ENCODE results near the gene MYBPC3. TPM values are rescaled to one million over a fixed set of nuclear protein-coding genes. Genes with fewer than 3 reads are reported as not detected.

The MYBPC3 gene
- total RNA-seq, 2 experiments from 2014 or later = not detected

GRCh38 chr11:47366020-47366490 is 13.6 kb upstream of the MYBPC3 start:
- ChIA-PET POLR2A (no interaction called here), CTCF (no interaction called here)

GRCh38 chr11:47361419-47361818 is 8.9 kb upstream of the MYBPC3 start:
- POLR2A ChIA-PET = no interaction called here
- CTCF ChIA-PET = interaction anchor here (1.4 kb wide), 1 partner anchor 27 kb away, joined by 4 read pairs; no protein-coding TSS in a partner anchor

- CTCF ChIA-PET = no interaction called here
- POLR2A ChIA-PET = no interaction called here
These were observed 7.8 kb upstream of the MYBPC3 start for GRCh38 chr11:47360341-47360740.

GRCh38 chr11:47359586-47359985 is 7.1 kb upstream of the MYBPC3 start:
- CTCF ChIA-PET = no interaction called here
- POLR2A ChIA-PET = no interaction called here

GRCh38 chr11:47359162-47359561 is 6.7 kb upstream of the MYBPC3 start:
- POLR2A ChIA-PET = interaction anchor here (0.7 kb wide), 1 partner anchor 697 kb away, joined by 3 read pairs; no protein-coding TSS in a partner anchor
- CTCF ChIA-PET = no interaction called here

GRCh38 chr11:47358731-47359051 is 6.2 kb upstream of the MYBPC3 start:
- ChIA-PET POLR2A (interaction anchor here (0.7 kb wide), 1 partner anchor 697 kb away, joined by 3 read pairs; no protein-coding TSS in a partner anchor), CTCF (no interaction called here)

GRCh38 chr11:47357985-47358730 is 5.7 kb upstream of the MYBPC3 start:
- ChIA-PET CTCF (no interaction called here), POLR2A (interaction anchor here (0.7 kb wide), 1 partner anchor 698 kb away, joined by 3 read pairs; no protein-coding TSS in a partner anchor)

GRCh38 chr11:47356998-47357329 is 4.5 kb upstream of the MYBPC3 start:
- ChIA-PET CTCF (interaction anchor here (1.0 kb wide), 1 partner anchor 55 kb away, joined by 3 read pairs; no protein-coding TSS in a partner anchor), POLR2A (no interaction called here)

GRCh38 chr11:47356129-47356997 is 3.9 kb upstream of the MYBPC3 start:
- ChIA-PET POLR2A (interaction anchor here (0.7 kb wide), 1 partner anchor 98 kb away, joined by 7 read pairs; no protein-coding TSS in a partner anchor), CTCF (interaction anchor here (1.0 kb wide), 1 partner anchor 55 kb away, joined by 3 read pairs; no protein-coding TSS in a partner anchor)

- ChIA-PET POLR2A (interaction anchor here (0.7 kb wide), 1 partner anchor 98 kb away, joined by 7 read pairs; no protein-coding TSS in a partner anchor), CTCF (no interaction called here)
These were observed 3.0 kb upstream of the MYBPC3 start for GRCh38 chr11:47355283-47356128.

GRCh38 chr11:47354913-47355282 is 2.4 kb upstream of the MYBPC3 start:
- ChIA-PET CTCF (no interaction called here), POLR2A (no interaction called here)

GRCh38 chr11:47353978-47354774 is 1.7 kb upstream of the MYBPC3 start:
- ChIA-PET CTCF (interaction anchor here (0.6 kb wide), 1 partner anchor 97 kb away, joined by 3 read pairs; no protein-coding TSS in a partner anchor), POLR2A (no interaction called here)

- POLR2A ChIA-PET = no interaction called here
- CTCF ChIA-PET = interaction anchor here (0.6 kb wide), 1 partner anchor 144 kb away, joined by 3 read pairs; no protein-coding TSS in a partner anchor
These were observed 1.1 kb downstream of the MYBPC3 start for GRCh38 chr11:47351156-47352126.

GRCh38 chr11:47350315-47350714 is 2.2 kb downstream of the MYBPC3 start:
- POLR2A ChIA-PET = no interaction called here
- CTCF ChIA-PET = no interaction called here

- ChIA-PET CTCF (no interaction called here), POLR2A (interaction anchor here (0.8 kb wide), 1 partner anchor 409 kb away, joined by 5 read pairs; no protein-coding TSS in a partner anchor)
These were observed 2.9 kb downstream of the MYBPC3 start for GRCh38 chr11:47349521-47350095.

GRCh38 chr11:47348859-47349258 is 3.6 kb downstream of the MYBPC3 start:
- CTCF ChIA-PET = no interaction called here

GRCh38 chr11:47348131-47348802 is 4.2 kb downstream of the MYBPC3 start:
- CTCF ChIA-PET = no interaction called here
- POLR2A ChIA-PET = no interaction called here

More at GRCh38 chr11:47348859-47349258, 3.6 kb downstream of the MYBPC3 start:
- POLR2A ChIA-PET = no interaction called here
